GM18517 (cell line): ENCODE measurements around the gene PTPRU.
"Not testable (repeated sequence)": the region's sequence is repeated elsewhere in the genome, so short reads cannot be mapped to it uniquely, and the experiment has no call there.

Experiments used
- ATAC-seq: cut with Tn5 transposase; IDR thresholded peaks from one replicate; pipeline ENCODE4 v1.9.1; 2021; ENCODE audit warnings: mild to moderate bottlenecking, moderate library complexity; ENCODE audit not compliant: unreplicated experiment

PTPRU gene

DNA sequence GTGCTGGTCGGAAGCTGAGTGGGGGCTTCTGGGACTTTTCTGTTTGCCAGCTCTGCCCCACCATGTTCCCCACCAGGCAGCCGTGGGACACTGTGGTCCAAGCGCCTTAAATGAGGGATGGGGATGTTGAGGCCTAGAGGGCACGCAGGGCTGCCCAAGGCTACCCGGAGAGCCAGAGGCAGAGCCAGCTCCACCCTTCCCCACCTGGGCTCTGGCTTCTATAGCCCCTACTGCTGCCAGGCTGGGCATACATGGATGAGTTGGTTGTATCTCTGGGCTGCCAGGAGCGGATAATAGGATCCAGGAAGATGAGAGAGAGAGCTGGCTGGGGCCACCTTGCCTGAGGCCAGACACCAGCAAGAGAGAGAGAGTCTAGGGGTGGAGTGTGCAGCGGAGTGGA lies 49.4 kb downstream of the PTPRU start:
- no peak for ATAC-seq

DNA sequence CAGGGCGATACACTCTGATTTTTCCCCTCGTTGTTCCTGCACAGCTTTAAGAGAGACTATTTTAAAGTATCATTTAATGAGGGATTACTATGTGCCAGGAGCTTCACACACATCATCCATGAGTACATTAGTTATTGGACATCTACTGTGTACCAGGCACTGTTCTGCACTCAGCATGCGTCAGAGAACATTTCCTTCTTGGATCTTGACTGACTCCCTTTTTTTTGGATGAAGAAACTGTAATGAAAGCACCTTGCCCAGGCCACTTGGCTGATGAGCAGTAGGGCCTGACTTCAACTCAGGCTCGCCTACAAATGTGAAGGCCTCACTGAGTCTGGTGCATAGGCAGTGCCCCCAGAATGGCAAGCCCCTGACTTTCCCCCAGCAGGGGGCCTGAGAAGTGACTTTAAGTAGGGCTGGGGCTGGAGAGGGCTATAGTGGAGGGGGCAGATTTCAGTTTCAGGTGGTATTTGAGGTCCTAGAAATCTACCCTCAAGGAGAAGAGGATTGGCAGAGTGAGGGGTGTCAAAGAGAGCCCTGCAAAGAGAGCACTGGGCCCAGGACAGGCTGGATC lies 50.0 kb downstream of the PTPRU start:
- no peak for ATAC-seq

DNA sequence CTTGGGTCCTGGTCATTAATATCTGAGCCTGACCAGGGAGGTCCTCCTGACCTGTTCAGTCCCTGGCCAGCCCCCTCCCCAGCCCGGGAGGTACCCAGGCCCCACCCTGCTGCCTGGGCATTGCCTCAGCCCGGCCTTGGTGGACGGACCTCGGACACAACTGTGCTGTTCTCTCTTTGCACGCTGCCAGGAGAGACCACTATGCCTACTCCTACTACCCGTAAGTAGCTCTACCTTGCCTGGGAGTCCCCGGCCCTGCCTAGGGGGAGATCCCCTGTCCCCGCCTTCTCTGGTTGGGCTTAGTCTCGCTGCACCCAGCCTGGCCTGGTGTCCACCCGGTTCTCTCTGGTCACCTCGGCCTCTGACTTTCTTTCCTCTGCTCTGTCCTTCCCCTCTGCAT lies 53.2 kb downstream of the PTPRU start:
- ATAC-seq = no peak

DNA sequence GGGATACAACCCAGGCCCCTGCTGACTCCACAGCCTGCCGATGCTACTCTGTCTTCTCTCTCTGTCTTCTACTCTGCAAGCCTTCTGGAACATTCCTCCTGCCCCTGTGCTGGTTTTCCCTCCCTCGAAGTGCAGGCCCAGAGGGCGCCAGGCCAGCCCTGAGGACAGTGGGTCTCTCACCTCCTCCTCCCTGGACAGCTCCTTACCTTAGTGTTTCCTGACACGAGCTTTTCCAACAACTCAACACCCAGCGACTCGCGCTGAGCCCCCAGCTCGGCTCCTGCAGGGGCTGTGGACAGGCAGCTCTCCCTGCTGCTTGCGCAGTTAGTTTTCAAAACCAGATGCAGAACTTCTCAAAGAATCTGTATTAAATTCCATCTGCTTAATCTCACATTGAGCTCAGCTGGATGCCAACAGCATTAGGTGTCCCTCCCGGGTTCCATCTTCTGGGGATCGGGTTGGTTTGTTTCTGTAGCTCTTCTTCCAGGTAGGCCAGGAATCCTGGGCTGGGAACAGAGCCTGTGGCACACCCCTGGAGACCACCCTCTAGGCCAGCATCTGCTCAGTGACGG lies 54.2 kb downstream of the PTPRU start:
- no peak for ATAC-seq

DNA sequence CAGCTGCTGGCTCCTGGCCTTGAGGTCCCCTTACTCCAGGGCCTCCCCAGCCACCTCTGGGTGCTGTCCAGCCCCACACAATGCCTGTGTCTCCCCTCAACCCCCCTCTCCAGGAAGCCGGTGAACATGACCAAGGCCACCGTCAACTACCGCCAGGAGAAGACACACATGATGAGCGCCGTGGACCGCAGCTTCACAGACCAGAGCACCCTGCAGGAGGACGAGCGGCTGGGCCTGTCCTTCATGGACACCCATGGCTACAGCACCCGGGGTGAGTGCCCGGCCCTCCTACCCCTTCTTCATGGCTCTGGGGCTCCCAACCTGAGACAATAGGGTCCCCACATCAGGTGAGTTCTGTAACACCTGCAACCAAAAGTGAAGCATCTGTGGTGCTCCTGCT lies 55.4 kb downstream of the PTPRU start:
- no peak for ATAC-seq

DNA sequence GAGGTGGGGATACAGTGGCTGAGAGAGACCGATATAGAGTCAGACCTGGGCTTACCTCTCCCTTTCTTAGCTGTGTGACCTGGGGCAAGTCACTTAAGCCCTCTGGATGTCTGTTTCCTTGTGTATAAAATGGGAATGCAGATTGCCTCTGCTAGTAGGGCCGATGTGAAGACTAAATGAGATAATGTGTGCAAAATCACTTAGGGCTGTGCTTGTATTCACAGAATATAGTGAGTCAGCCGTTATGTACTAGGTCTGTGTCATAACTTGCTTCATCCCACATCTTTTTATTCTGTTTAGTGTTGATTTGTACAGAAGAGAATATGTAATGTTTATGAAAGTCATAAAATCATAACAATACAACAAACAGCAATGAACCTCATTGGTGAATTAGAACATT lies 56.0 kb downstream of the PTPRU start:
- ATAC-seq = no peak

DNA sequence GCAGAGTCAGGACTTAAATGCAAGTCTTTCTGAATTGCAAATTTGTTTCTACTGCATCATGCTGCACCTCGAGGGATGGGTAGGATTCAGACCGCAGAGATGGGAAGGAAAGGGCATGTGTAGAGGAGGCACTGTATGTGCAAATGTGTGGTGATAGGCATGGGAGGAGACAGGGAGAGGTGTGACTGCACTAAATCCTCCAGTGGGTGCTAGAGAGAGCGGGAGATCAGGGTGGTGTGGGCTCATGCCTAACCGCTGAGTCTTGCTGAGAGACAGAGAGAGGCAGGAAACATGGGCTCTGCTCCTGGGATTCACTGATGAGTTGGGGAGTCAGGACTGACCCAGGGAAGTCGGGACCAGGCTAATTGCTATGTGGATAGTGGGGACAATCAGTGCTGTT lies 61.1 kb downstream of the PTPRU start:
- ATAC-seq = no peak

DNA sequence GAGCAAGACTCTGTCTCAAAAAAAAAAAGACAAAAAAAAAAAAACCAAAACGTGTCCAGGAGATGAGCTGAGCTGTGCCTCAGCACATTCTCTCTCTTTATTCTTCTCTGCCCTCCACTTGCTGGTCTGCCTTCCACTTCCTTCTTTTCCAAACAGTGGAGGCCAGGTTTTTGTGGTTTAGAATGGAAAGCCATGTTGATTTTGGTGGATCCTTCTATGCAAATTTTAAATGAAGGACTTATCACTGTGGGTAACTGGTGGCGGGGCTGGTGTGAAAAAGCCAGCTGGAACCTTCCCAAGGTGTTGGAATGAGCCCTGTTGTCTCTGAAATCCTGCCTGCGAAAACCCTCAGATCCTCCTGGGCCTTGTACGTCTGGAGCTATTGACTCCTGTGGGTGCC lies 61.9 kb downstream of the PTPRU start:
- ATAC-seq = no peak

DNA sequence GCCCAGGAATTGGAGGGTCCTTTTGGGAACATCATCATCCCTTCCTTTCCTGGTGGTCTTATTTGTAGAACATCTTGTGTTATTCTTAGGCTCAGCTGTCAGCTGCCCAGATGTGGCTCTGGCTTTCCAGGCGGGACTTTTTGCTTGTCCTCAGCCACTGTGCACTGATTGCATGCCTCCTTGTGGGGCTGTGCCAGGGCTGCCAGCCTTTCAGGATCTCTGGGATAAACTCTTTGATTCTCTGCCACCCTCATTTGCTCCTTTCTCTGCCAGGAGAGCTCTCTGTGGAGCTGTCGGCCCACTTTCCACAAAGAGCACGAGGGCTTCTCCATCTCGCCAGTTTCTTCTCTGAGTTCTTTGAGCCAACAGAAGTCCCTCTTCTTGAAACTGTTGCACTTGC lies 63.1 kb downstream of the PTPRU start:
- no peak for ATAC-seq

DNA sequence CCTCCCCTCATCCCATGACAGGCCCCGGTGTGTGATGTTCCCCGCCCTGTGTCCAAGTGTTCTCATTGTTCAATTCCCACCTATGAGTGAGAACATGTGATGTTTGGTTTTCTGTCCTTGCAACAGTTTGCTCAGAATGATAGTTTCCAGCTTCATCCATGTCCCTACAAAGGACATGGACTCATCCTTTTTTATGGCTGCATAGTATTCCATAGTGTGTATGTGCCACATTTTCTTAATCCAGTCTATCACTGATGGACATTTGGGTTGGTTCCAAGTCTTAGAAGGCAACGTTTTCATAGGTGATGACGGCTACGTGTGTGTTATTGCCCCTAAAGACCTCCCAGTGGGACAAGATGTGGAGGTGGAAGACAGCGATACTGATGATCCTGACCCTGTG lies 65.4 kb downstream of the PTPRU start:
- ATAC-seq = not testable (repeated sequence)

DNA sequence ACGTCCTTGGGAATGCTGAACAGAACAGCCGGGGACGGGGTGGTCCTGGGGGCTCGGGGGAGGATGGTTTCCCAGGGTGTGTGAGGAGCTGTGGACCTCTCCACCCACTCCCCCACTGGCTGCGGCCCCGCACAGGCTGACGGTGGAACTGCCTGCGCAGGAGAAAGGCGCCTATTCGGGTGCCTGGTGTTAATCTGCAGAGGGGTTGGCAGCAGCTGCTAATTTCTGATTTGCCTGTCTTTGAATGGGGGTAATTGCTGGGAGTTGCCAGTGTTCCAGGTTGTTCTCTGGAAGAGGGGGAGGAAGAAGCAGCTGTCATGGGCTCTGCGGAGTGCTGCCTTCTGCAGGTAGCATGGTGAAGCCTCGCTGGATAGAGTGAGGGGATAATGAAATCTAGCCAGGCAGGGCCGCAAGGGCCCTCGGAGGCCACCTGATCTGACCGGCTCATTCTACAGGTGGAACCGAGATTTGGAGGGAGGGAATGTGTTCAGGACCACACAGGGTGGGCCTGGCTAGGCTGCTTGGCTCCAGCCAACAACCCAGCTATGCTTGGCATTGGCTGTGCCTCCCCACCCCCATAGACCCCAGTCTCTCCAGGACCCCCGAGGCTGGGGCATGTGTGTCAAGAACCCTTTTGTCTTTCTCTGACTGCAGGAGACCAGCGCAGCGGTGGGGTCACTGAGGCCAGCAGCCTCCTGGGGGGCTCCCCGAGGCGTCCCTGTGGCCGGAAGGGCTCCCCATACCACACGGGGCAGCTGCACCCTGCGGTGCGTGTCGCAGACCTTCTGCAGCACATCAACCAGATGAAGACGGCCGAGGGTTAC lies 67.1 kb downstream of the PTPRU start:
- no peak for ATAC-seq

DNA sequence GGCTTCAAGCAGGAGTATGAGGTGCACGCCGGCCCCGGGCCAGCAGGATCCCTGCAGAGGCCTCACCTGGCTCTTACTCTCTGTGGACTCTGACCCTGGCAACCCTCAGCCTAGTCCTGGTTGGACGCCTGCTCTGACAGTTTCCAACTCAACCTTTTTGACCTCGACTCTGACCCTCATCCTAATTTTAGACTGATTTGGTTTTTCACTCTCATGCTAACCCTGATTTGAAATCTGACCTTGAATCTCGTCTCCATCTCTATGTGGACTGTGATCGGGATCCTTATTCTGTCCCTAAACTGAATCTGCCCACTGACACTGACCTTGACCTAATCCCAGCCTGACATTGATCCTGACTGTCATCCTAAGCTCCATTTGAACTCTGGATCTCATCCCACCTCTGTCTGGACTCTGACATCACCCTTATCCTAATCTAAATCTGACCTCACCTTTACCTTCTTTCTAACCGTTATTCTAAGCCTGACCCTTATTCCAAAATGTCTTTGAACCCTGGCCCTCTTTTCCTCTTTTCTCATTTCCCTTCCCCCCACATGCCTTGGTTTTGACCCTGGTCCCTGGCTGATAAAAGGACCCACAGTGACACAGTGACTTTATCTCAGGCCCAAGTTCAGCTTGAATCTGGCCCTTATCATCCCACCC lies 67.8 kb downstream of the PTPRU start:
- no peak for ATAC-seq

DNA sequence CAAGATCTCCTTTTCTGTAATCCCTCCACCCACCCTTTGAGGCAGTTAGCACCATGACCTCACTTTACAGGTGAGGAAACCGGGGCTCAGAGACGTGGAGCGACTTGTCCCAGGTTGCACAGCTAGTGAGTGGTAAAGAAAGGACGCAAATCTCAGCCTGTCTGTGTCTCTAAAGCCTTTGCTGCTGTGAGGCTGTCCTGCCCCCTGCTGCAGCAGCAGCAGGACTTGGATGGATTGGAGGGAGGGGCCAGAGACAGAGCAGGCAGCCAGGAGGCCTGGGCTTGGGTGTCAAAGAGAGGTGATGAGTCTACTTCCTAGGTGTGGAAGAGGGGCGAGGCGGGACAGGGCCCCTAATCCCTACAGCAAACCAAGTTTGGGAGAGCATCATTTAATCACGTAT lies 69.6 kb downstream of the PTPRU start:
- ATAC-seq = no peak

DNA sequence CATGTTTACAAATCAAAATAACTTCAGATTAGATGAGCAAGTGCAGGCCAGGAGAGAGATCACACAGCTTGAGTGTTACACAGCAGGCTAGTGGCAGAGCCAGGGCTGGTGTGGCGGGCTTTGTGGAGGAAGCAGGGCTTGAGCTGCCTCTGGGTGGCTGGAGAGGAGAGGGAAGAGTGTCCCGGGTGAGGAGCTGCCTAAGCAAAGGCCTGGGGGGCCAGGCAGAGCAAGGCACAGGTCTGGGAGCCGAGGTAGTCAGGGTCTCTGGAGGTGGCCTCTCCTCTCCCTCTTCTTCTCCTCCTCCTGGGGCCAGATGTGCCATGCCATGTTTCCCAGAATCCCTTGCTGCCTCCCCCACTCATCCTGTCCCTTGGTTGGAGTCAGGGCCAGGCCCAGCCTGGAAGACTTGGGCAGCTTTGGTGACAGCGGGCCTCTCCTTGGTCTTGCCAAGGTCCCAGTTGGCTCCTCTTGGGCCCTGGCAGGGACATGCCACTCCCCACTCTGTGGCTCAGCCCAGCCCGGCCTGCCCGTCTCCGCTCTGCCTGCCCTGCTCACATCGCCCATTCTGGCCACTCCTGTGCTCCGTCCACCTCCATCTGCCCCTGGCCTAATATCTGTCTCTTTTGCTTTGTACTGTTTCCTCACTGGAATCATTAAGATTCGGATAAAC lies 70.3 kb downstream of the PTPRU start:
- ATAC-seq = no peak

DNA sequence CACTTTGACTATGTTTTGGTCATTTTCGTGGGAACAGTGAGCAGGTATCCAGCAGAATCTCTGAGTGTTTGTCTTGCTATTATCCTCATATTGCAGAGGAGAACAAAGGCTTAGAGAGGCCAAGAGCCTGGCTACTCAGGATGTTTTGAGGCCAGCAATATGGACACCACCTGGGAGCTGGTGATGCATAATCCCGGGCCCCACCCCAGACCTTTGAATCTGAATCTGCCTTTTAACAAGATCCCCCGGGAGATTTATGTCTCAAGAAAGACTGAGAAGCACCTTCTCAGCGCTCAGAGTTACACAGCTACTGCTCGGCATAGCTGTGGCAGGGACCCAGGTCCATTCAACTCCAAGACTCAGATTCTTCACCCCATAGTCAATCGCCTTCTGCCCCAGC lies 72.8 kb downstream of the PTPRU start:
- no peak for ATAC-seq

DNA sequence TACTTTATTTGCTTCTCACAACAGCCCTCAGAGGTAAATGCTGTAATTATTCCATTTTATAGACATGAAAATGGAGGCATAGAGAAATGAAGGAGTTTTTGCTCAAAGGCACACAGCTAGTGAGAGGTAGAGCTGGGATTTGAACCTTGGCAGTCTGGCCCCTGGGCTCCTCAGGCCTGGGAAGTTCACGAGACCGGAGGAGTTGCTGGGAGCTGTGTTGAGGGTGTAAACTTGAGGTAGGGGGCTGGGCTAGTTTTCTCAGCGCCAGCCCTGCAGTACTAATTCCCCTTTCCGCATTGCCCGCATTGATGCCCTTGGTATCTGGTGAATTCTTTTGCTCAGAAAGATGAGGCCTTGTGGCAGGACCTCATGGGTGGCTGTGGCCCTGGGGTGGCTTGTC lies 73.3 kb downstream of the PTPRU start:
- ATAC-seq = no peak

DNA sequence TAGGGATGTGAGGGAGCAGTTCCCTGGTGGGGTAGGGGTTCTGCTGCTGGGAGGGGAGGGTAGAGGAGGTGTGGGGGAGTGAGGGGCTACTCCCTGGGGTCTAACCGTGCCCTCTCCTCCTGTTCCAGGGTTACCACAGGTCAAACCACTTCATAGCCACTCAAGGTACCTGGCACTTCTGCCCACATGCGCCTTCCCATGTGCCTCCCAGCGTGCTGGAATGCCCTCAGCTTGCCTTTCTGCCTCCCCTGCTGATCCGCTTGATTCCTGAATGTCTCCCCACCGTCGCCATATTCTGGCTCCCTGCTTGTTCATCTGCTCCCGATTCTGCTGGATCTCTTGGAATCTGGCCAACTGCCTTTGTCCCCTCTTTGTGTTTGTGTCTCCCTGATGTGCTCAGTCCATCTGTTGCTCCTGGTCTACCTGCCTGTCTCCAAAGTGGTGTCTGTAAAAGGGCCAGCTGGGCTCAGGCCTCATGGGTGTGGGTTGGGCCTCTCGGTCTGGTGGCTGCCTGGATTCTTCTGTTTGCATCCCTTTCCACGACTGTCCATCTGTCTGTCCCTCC lies 74.4 kb downstream of the PTPRU start:
- no peak for ATAC-seq

DNA sequence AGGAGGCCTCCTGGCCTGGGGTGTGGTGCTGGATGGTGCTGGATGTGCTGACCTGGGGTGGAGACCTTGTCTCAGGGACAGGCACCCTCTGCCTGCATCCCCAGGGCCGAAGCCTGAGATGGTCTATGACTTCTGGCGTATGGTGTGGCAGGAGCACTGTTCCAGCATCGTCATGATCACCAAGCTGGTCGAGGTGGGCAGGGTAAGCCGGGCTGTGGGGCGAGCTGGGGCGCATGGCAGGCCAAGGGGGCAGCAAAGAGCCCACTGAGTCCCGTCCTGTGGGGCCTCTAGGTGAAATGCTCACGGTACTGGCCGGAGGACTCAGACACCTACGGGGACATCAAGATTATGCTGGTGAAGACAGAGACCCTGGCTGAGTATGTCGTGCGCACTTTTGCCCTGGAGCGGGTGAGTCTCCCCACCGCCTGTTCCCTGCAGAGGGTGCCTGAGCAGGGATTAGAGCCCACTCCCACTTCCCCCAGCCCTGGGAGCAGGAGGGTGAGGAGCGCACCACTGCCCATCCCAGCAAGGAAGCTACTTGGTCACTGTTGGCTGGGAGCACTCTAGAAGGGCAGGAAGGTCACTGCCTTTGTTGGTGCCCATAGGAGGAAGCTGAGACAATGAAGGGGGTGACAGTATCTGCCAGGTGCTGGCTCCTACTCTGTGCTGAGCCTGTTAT lies 75.2 kb downstream of the PTPRU start:
- ATAC-seq = no peak

DNA sequence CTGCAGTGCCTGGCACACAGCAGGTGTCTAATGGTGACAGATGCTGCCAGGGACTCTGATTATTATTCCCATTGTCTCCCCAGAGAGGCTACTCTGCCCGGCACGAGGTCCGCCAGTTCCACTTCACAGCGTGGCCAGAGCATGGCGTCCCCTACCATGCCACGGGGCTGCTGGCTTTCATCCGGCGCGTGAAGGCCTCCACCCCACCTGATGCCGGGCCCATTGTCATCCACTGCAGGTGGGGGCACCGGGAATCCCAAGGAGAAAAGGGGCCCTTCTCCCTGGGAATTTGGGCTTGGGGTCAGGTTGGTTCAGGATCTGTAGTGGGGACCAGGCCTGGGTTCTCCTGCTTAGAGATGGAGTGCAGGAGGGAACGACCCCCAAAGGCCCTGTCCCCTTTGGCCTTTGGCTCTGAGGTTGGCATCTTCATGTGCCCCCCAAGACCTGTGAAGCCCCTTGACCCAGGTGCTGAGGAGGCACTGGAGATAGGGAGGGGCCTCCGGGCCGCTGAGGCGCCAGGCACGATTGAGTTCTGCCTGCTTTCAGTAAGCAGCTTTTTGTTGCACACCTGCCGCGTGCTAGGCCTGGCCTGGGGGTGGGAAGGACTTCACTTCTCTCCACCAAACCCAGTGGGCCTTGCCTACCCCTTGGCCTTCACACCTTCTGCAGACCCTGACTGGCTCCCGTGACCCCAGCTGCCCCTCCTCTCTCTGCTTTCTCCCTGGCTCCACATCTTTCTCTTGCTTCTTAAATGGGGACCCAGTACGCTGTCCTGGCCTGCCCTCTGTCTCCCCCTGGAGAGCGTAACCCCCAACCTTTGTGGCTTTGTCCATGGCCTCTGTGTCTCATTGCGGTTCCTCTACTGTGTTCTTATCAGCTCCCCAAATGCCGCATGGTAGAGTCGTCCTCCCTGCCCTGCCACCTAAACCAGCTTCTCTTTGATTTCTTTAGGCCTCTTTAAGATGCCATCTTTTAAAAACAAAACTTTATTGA lies 76.4 kb downstream of the PTPRU start:
- ATAC-seq = no peak
